Cerebellar cortex (tissue), 1 donor: ENCODE results near the gene MESP2.

ENCODE experiments used
- DNase-seq: peaks from one replicate; pipeline ENCODE4 v3.0.0-alpha.2; 2015; ENCODE audit warnings: low spot score

The MESP2 gene

GRCh38 chr15:89776274-89777072 is at the start of gene MESP2:
MESP2 (plus strand) TSS chr15:89776332; CDS start chr15:89776358, 26 bp downstream.
- DNase-seq: peak; percentile 70

- no peak for DNase-seq
These were observed 47.9 kb upstream of the MESP2 start for GRCh38 chr15:89728254-89728653.

- DNase-seq: no peak
These were observed 44.9 kb upstream of the MESP2 start for GRCh38 chr15:89731275-89731674.

GRCh38 chr15:89732451-89733172 is 43.5 kb upstream of the MESP2 start:
- DNase-seq: no peak

- no peak for DNase-seq
These were observed 40.4 kb upstream of the MESP2 start for GRCh38 chr15:89735773-89736172.

GRCh38 chr15:89740137-89740536 is 36.0 kb upstream of the MESP2 start:
- peak; percentile 88 for DNase-seq

- DNase-seq: no peak
These were observed 33.1 kb upstream of the MESP2 start for GRCh38 chr15:89743011-89743410.

- no peak for DNase-seq
These were observed 32.5 kb upstream of the MESP2 start for GRCh38 chr15:89743594-89743993.

GRCh38 chr15:89745131-89745530 is 31.0 kb upstream of the MESP2 start:
- DNase-seq: no peak

GRCh38 chr15:89745768-89746167 is 30.4 kb upstream of the MESP2 start:
- no peak for DNase-seq

- DNase-seq: no peak
These were observed 29.7 kb upstream of the MESP2 start for GRCh38 chr15:89746386-89746780.

GRCh38 chr15:89747708-89748682 is 28.1 kb upstream of the MESP2 start:
- no peak for DNase-seq

- DNase-seq: no peak
These were observed 27.1 kb upstream of the MESP2 start for GRCh38 chr15:89749054-89749453.

GRCh38 chr15:89749526-89749925 is 26.6 kb upstream of the MESP2 start:
- DNase-seq: no peak

GRCh38 chr15:89749951-89750559 is 26.1 kb upstream of the MESP2 start:
- peak; percentile 22 for DNase-seq

GRCh38 chr15:89750560-89751542 is 25.3 kb upstream of the MESP2 start, which contains the start of gene MESP1:
MESP1 (minus strand) TSS chr15:89751249; CDS start chr15:89751231, 18 bp downstream.
- peak; percentile 86 for DNase-seq

- no peak for DNase-seq
These were observed 24.4 kb upstream of the MESP2 start for GRCh38 chr15:89751748-89752147.

GRCh38 chr15:89753855-89754254 is 22.3 kb upstream of the MESP2 start:
- DNase-seq: no peak

GRCh38 chr15:89754361-89755154 is 21.6 kb upstream of the MESP2 start:
- DNase-seq: no peak

GRCh38 chr15:89755701-89756100 is 20.4 kb upstream of the MESP2 start:
- no peak for DNase-seq
